Activated T-cell treated with anti-CD3 and anti-CD28 coated beads, Interleukin-2, amount 50 U/mL, for 48 hours (primary cell): ENCODE results near the gene MTERF4.
A peak's percentile ranks its signal among the peaks of the same experiment; 100 is the strongest.

Experiments used
- DNase-seq, 2 experiments: peaks; one replicate each; pipeline ENCODE4 v3.0.0-alpha.2; 2020

MTERF4 gene, protein sequence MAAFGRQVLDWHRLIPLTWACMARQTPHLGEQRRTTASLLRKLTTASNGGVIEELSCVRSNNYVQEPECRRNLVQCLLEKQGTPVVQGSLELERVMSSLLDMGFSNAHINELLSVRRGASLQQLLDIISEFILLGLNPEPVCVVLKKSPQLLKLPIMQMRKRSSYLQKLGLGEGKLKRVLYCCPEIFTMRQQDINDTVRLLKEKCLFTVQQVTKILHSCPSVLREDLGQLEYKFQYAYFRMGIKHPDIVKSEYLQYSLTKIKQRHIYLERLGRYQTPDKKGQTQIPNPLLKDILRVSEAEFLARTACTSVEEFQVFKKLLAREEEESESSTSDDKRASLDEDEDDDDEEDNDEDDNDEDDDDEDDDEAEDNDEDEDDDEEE

GRCh38 chr2:241102239-241102803, at the start of gene MTERF4:
MTERF4 (minus strand) TSS chr2:241102287; CDS start chr2:241102273, 14 bp downstream.
- DNase-seq, result peak; percentile 93 to 94

DNA sequence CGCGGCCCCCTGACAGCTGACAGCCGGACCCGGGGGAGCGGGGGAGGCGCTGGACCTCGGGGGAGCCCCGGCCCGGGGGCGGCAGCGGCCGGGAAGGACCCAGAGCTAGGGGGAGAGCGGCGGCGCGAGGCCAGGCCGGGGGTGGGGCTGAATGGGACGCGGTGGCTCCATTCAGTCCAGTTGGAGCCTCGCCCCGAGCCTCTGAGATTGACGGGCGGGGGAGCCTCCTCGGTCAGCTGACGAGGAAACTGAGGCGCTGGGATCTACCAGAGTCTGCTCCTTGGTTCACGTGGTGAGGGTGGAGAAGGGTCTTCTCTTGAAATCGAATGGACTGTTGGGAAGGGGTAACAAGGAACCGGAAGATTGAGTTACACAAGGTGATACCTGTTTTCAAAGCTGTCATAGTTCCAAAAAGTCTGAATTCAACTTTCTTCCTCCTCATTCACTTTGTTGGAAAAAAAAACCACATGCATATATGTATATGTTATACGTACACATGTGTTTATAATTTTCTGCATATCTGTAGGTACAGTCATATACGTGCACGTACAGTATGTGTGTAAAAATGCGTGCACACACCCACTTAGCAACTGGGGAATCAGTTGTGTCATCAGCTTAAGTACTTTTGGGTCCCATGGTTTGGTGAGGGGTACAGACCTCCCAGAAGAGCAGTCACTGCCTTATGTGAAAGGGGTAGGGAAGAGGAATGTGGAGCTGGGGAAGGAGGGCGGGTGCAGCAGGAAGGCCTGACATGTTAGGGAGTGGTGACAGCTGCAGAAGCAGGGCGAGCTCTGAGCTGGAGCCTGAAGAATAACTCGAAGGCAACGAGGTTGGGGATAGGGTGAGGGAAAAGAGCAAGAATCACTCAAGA, 48.8 kb upstream of the MTERF4 start:
- DNase-seq, result peak in 1 of 2 experiments; percentile 21

DNA sequence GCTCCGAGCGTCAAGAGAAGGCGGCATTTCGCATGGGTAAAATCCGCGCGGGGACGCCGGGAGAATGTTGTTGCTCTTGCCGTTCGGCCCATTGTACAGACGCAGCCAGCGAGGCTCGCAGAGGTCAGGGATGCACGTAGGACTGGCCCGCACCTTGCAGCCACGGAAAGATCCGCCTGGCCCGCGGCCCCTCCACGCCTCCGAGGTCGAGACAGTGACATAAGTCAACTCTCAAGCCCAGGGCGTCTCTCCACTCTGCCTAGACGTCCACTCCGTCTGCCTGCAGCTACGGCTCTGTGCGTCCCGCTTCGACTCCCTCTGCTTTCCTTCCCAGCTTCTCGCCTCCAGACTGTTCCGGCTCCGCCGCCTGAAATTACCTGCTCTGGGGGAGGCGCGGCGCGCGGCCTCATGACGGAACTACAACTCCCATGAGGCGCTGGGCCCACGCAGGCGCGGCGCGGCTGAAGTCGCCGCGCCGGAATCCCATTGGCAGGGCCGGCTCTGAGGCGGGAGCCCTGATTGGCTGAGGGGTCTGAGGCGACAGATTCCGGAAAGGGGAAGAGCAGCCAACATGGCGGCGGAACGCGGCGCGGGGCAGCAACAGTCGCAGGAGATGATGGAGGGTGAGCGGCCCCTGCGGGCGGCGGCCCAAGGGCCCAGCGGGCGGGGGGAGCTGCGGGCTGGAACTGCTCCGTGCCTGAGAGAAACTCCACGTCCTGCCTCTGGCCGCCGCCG, 48.0 kb upstream of the MTERF4 start, which contains the start of gene PPP1R7:
Gene PPP1R7, plus strand, starts transcription at position 543 of the 735 bp plus-strand sequence. Its CDS starts 29 bp downstream, at position 572.
- DNase-seq, result peak; percentile 96

GRCh38 chr2:241149675-241149924, 47.5 kb upstream of the MTERF4 start:
- no peak for DNase-seq

DNA sequence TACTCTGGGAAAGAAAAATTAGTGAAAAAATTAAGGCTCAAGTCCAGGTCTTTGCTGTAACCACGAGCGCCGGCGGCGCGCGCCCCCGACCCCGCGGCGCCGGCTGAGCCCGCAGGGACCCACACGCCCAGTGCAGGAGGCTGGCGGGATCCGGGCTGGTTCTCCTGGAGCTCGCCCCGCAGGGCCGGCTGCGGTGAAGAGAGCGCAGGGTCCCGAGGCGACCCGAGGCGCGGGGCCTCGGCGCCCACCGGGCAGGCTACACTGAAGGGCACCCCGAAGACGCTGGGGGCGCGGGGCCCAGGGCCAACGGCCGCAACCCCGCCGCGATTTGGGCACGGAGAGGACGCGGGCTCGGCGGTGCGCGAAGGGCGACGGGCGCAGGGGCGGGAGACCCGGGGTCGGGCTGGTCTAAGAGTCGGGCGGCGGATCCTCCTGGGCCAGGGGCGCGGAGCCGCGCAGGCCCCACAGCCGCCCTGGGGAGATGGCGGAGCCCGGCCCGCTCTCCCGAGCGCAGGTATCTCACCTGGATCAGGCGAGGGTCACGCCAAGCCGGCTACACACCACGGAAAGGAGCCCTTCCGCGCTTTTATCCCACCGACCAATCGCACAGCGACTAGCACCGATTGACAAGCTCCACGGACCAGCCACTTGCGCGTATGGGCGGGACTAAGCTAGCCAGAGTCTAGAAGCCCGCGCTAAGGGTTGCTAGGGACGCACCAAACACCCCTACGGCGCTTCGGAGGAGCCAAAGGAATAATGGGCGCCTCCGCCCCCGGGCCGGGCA, 47.0 kb upstream of the MTERF4 start, which contains the start of gene PASK:
Gene PASK, minus strand, starts transcription at position 582 of the 784 bp plus-strand sequence. CDS start 6,440 bp downstream, outside the sequence.
- DNase-seq, result peak; percentile 95

- peak in 1 of 2 experiments; percentile 23 for DNase-seq
Measured at GRCh38 chr2:241148239-241148638, 46.2 kb upstream of the MTERF4 start.

- DNase-seq, result no peak
Measured at GRCh38 chr2:241147336-241147735, 45.2 kb upstream of the MTERF4 start.

DNA sequence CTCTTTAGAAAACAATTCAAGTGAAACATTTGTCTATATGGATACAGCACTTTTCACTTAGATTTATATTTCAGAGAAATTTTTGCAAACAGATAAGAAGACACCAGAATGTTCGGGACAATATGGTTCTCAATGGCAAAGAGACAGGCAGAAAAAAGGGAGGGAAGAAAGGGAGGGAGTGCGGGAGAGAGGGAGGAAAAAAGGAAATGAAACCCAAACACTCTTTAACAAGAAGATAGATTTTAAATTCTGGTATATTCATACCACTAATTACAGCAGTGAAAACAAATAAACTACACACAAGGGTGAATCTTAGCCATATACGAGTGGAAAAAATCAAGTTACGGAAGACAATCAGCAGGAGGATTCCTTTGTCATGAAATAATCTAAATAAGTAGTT, 44.2 kb upstream of the MTERF4 start:
- no peak for DNase-seq

GRCh38 chr2:241142593-241142992, 40.5 kb upstream of the MTERF4 start:
- no peak for DNase-seq

DNA sequence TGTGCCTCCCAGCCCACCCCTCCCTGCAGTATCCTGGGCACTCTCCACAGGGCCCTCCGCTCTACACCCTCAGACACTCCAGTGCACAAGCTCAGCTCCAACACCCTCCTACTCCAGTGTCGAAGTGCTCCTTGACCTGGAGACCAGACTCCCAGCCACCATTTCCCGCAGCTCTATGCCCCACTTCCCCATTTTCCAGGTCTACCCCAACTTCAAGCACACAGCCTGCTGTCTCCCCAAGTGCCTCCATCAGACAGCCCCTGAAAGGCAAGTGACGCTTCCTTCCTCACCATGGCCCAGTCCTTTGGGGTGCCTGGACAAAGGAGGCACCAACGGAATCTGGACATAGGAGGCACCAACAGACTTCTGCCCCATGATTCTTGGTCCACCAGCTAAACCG, 40.0 kb upstream of the MTERF4 start:
- no peak for DNase-seq

GRCh38 chr2:241141214-241141770, 39.2 kb upstream of the MTERF4 start:
- no peak for DNase-seq

DNA sequence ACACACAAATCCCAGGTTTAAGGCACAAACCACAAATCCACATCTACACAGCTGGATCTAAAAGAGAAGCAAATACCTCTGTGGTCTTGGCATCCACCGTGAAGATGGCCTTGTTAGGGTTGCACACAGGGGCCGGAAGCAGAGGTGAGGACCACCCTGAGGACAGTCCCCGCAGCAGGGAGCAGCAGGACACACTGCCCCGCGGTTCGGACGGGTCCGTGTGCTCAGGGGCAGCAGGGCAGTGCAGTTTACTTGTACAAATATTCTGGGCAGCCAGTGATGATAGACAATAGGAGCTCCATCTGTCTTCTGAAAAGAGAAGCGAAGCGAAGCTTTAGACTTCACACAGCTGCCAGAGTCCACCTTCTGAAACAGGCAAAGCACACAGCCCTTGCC, 38.4 kb upstream of the MTERF4 start:
- DNase-seq, result no peak

GRCh38 chr2:241139531-241140444, 37.7 kb upstream of the MTERF4 start:
- no peak for DNase-seq

- DNase-seq, result no peak
Measured at GRCh38 chr2:241138471-241138870, 36.4 kb upstream of the MTERF4 start.

- no peak for DNase-seq
Measured at GRCh38 chr2:241137276-241138190, 35.4 kb upstream of the MTERF4 start.

- no peak for DNase-seq
Measured at GRCh38 chr2:241136661-241137260, 34.7 kb upstream of the MTERF4 start.

DNA sequence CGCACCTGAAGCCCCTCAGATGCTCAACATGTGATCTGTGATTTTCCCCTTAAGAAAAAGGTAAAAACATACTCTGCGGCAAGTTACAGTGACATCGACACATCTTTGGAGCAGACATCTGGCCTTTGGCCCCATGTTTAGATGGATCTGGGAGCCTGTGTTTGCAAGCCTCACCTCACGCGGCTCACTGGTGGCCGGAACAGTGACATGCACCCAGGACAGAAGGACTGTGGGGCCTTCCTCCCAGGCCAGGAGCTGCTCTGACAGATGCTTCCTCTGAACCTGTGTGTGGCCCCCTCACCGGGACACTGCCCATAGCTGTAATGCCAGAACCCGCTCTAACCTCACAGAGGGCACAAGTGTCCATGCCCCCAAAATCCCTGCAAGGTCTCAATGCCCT, 34.1 kb upstream of the MTERF4 start:
- DNase-seq, result no peak

DNA sequence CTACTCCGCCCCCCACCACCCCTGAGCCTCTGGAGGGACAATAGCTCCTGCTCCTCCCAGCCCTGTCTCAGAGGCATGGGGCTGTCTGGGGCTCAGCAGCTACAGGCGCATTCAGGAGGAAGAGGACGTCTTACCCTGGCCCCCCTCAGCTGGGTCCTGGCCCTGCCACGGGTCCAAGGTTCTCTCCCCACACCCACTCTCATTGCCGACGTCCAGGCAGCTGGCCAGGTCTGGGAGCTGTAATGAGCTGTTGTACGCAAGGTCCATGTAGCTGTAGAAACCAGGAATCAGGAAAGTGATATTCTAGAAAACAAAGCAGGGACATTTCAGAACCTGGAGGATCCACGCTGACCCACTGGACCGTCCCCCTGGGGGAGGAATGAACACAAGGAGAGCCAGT, 33.6 kb upstream of the MTERF4 start:
- no peak for DNase-seq

GRCh38 chr2:241134711-241135110, 32.6 kb upstream of the MTERF4 start:
- no peak for DNase-seq
